SHP77 (cell line): ENCODE measurements around the gene ATXN7L1.
A peak's percentile ranks its signal among the peaks of the same experiment; 100 is the strongest.
"Not testable (repeated sequence)": the region's sequence is repeated elsewhere in the genome, so short reads cannot be mapped to it uniquely, and the experiment has no call there.

Experiments
- DNase-seq, 2 experiments: peaks; one replicate each; lab custom pipeline; 2025; lab: John Stamatoyannopoulos, UW

ATXN7L1 gene

GRCh38 chr7:105703207-105703930 lies 173.0 kb downstream of the ATXN7L1 start:
- DNase-seq: no peak

GRCh38 chr7:105699568-105700236 lies 176.7 kb downstream of the ATXN7L1 start:
- DNase-seq: no peak

- no peak for DNase-seq
Measured at GRCh38 chr7:105698531-105698930, 177.9 kb downstream of the ATXN7L1 start.

GRCh38 chr7:105697753-105698152 lies 178.6 kb downstream of the ATXN7L1 start:
- no peak for DNase-seq

GRCh38 chr7:105697169-105697568 lies 179.2 kb downstream of the ATXN7L1 start:
- DNase-seq: not testable (repeated sequence)

- DNase-seq: no peak
Measured at GRCh38 chr7:105693576-105693975, 182.8 kb downstream of the ATXN7L1 start.

GRCh38 chr7:105691680-105692564 lies 184.5 kb downstream of the ATXN7L1 start:
- DNase-seq: peak; percentile 77 to 80

- no peak for DNase-seq
Measured at GRCh38 chr7:105691082-105691679, 185.2 kb downstream of the ATXN7L1 start.

- no peak for DNase-seq
Measured at GRCh38 chr7:105690325-105690945, 186.0 kb downstream of the ATXN7L1 start.

- no peak for DNase-seq
Measured at GRCh38 chr7:105689067-105689819, 187.2 kb downstream of the ATXN7L1 start.

- DNase-seq: no peak
Measured at GRCh38 chr7:105688617-105689016, 187.8 kb downstream of the ATXN7L1 start.

GRCh38 chr7:105685161-105685560 lies 191.2 kb downstream of the ATXN7L1 start:
- DNase-seq: no peak

- DNase-seq: peak; percentile 24 to 29
Measured at GRCh38 chr7:105682341-105683060, 193.9 kb downstream of the ATXN7L1 start.

- no peak for DNase-seq
Measured at GRCh38 chr7:105680505-105681187, 195.8 kb downstream of the ATXN7L1 start.

GRCh38 chr7:105678811-105679495 lies 197.4 kb downstream of the ATXN7L1 start:
- peak; percentile 58 to 63 for DNase-seq

- DNase-seq: peak; percentile 9 to 24
Measured at GRCh38 chr7:105677817-105678573, 198.4 kb downstream of the ATXN7L1 start.

- DNase-seq: no peak
Measured at GRCh38 chr7:105677410-105677730, 199.0 kb downstream of the ATXN7L1 start.

GRCh38 chr7:105675934-105676371 lies 200.4 kb downstream of the ATXN7L1 start:
- DNase-seq: peak; percentile 78 to 82
